ENCODE measurements around the gene LPGAT1.

LPGAT1 gene

DNA sequence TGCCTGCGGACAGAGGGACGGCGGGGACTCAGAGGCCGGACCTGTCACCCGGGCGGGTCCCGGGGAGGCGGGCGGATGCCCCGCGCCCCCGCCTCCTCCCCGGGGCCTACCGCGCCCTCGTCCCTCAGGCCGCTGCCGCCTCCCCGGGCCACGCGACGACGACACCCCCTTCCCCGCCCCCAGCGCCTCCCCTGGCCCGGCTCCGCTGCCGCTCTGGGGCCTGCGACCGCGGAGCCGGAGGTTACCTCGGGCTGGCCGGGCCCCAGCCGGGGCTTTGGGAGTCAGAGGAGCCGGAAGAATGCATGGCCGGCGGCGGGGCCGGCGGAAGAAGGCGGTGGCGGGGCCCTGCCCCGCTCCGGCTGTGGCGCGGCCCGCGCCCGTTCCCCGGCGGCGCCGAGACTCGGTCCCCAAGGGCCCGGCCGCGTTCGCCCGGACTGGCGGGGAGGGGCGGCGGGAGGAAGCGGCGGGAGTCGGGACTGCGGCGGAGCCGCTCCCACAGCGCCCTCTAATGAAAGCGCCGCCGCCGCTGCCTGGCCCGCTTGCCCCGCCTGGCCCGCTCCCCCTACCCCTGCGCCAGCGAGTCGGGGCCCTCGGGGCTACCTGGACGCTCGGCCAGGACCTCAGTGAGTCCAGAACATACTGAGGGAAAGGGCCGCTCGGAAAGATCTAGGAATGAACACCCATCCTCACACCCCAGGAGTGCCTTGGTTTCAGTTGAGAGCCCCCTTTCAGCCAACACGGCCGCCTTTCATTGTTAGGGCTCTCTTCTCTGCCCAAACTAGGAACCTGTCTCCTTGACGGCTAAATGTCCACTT lies at the start of gene LPGAT1:
LPGAT1 (minus strand) TSS at position 436 of the 815 bp plus-strand sequence. CDS start 1,467 bp downstream, outside the sequence.
- TF ChIP-seq, protein P1, sequence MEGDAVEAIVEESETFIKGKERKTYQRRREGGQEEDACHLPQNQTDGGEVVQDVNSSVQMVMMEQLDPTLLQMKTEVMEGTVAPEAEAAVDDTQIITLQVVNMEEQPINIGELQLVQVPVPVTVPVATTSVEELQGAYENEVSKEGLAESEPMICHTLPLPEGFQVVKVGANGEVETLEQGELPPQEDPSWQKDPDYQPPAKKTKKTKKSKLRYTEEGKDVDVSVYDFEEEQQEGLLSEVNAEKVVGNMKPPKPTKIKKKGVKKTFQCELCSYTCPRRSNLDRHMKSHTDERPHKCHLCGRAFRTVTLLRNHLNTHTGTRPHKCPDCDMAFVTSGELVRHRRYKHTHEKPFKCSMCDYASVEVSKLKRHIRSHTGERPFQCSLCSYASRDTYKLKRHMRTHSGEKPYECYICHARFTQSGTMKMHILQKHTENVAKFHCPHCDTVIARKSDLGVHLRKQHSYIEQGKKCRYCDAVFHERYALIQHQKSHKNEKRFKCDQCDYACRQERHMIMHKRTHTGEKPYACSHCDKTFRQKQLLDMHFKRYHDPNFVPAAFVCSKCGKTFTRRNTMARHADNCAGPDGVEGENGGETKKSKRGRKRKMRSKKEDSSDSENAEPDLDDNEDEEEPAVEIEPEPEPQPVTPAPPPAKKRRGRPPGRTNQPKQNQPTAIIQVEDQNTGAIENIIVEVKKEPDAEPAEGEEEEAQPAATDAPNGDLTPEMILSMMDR (IDR thresholded peaks at IDR 0.05): peak; percentile 78

DNA sequence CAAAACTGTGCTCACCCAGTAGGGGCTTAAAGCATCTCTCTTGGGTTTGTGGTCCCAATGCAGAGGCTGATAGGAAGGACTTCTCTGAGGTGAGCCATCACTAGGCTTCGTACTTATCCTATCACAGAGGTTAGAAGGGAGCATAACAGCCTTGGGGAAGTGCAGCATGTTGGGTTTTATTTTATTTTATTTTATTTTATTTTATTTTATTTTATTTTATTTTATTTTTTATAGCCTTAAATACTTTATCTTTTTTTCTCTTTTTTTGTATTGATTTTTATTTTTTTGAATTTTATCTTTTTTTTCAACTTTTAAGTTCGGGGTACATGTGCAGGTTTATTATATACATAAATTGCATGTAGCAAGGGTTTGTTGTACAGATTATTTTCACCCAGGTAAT lies 48.9 kb upstream of the LPGAT1 start:
- TF ChIP-seq, protein P1 (IDR thresholded peaks at IDR 0.05): no peak

GRCh38 chr1:211876851-211877590 lies 46.5 kb upstream of the LPGAT1 start:
- TF ChIP-seq, protein P1 (IDR thresholded peaks at IDR 0.05): no peak

DNA sequence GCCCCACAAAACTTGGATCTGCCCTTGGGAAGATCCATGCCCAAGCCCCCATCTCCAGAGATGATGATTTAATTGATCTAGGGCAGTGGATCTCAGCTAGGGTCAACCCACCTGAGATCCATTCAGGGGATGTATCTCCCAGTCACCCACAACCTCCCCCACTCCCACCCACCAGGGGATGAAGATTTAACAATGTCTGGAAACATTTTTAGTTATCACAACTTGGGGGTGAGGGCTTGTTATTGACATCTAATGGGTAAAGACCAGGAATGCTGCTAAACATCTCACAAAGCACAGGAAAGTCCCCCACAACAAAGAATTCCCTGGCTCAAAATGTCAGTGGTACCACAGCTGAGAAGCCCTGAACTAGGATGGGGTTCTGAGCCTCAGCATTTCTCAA lies 45.0 kb upstream of the LPGAT1 start:
- TF ChIP-seq, protein P1 (IDR thresholded peaks at IDR 0.05): no peak

DNA sequence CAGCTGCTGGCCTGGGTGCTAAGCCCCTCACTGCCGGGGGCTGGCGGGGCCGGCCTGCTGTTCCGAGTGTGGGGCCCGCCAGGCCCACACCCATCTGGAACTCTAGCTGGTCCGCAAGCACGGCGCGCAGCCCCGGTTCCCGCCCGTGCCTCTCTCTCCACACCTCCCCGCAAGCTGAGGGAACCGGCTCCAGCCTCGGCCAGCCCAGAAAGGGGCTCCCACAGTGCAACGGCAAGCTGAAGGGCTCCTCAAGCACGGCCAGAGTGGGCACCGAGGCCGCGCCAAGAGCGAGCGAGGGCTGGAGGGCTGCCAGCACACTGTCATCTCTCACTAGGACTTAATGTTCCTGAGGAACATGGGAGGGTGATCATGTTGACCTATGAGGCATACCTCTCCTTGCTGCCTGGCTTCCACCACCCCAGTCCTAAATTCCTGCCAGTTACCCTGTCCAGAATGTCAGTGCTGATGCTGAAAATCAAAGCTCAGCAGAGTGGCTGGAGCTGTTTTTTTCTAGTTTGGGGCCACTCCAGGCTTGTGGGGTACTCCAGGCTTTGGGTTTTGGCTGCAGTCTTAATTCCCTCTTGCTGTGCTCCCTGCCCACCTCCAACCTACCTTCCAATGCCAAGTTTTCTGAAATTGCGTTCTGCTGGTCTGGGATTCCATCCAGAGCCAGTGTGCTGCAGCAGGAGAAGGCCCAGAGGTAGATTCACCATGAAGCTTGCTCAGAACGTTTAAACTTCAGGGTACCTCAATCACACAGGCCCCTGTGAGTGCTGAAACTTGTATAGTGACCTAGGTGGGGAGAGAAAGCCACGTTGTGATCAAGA lies 44.2 kb upstream of the LPGAT1 start:
- TF ChIP-seq, protein P1 (IDR thresholded peaks at IDR 0.05): no peak

DNA sequence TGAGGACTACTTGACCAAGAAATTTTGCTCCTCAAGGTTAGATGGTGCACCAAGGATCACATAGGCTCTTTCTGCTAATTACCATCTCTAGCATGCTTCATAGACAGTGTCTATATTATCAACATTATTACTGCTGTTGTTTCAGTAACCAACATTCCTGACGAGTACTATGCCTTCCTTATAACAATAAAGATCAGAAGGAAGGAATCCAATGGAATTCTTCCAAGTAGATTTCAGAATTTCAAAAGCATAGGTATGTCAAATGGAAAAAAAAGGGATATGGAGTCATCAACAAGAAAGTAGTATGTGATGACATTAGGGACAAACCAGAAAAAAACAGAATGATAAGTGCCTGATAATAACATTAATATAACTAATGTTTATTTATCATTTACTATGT lies 39.6 kb upstream of the LPGAT1 start:
- TF ChIP-seq, protein P1 (IDR thresholded peaks at IDR 0.05): no peak

DNA sequence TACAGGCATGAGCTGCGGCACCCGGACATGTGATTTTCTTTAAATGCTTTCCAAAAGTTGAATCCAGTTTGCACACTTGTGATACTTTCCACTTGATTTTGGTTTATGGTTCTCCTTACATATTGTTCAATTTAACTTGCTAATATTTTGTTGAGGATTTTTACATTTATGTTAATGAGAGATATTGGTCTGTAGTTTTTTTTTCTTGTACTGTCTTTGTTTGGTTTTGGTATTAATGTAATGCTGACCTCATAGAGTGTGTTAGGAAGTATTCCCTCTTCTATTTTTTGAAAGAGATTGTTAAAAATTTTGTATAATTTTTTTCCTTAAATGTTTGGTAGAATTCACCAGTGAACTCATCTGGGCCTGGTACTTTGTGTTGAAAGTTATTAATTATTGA lies 34.6 kb upstream of the LPGAT1 start:
- TF ChIP-seq, protein P1 (IDR thresholded peaks at IDR 0.05): no peak

All from LNCAP (cell line).